GM13976 (cell line): Measurements from ENCODE around the gene C5orf63.

Source experiments
- DNase-seq: peaks from one replicate; pipeline ENCODE4 v3.0.0; 2012; ENCODE audit warnings: low spot score
- in situ Hi-C: fragments of 300-500 bp; cut with MboI; formaldehyde crosslinking; loops from one replicate; pipeline ENCODE4 v1.12.0; 2022; ENCODE audit warnings: low sequenced_read_pairs, mixed read lengths, inconsistent platforms; ENCODE audit not compliant: unreplicated experiment
- TF ChIP-seq, protein P1 (sequence below): IDR thresholded peaks from 2 replicates; pipeline ENCODE4 v1.5.1; 2012; ENCODE audit warnings: borderline replicate concordance, mild to moderate bottlenecking; ENCODE audit not compliant: insufficient read depth; ENCODE audit errors: extremely low read depth, missing control alignments, control extremely low read depth

C5orf63 gene

GRCh38 chr5:127076315-127077129 is 3.2 kb upstream of the C5orf63 start:
- in situ Hi-C loops: no loop called here
- no peak for DNase-seq
- TF ChIP-seq, protein P1, sequence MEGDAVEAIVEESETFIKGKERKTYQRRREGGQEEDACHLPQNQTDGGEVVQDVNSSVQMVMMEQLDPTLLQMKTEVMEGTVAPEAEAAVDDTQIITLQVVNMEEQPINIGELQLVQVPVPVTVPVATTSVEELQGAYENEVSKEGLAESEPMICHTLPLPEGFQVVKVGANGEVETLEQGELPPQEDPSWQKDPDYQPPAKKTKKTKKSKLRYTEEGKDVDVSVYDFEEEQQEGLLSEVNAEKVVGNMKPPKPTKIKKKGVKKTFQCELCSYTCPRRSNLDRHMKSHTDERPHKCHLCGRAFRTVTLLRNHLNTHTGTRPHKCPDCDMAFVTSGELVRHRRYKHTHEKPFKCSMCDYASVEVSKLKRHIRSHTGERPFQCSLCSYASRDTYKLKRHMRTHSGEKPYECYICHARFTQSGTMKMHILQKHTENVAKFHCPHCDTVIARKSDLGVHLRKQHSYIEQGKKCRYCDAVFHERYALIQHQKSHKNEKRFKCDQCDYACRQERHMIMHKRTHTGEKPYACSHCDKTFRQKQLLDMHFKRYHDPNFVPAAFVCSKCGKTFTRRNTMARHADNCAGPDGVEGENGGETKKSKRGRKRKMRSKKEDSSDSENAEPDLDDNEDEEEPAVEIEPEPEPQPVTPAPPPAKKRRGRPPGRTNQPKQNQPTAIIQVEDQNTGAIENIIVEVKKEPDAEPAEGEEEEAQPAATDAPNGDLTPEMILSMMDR: no peak

DNA sequence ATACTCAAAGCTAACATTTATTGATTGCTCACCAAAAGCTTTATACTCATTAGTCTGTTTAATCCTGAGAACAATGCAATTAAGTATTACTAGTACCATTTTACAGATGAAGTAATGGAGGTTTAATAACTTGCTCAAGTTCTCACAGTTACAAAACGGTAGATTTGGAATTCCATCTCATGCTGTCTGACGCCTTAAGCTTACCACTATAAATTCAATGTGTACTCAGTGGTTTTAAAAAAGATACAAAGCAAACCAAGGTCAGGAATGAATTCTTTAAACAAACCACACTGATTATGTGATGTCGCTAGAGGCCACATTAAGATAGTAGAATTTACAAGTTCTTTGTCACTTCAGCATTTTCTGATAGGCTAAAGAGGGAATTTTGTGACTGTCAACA is 1.2 kb upstream of the C5orf63 start:
- DNase-seq: no peak
- TF ChIP-seq, protein P1: no peak
- in situ Hi-C loops: no loop called here

GRCh38 chr5:127070243-127070642 is 3.1 kb downstream of the C5orf63 start:
- in situ Hi-C loops: no loop called here
- no peak for DNase-seq
- TF ChIP-seq, protein P1: no peak

GRCh38 chr5:127068493-127069214 is 4.6 kb downstream of the C5orf63 start:
- in situ Hi-C loops: no loop called here
- DNase-seq: no peak
- TF ChIP-seq, protein P1: no peak

DNA sequence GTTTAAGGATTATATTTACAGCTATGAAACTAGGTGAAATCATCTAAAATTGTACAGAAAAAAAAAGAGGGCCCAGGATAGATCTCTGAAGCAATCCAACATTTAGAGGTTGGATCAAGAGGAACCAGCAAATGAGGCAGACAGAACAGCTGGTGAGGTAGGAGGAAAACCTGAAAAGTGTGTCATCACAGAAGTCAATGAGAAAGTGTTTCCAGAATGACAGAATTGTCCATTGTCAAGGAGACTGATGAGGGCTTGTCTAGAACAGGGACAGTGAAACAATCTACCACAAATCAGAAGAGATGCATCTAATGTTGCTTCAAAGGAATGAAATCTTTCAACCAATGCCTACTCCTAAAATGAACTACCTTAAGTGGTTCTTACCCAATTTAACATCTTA is 6.6 kb downstream of the C5orf63 start:
- TF ChIP-seq, protein P1: no peak
- no peak for DNase-seq
- in situ Hi-C loops: no loop called here

DNA sequence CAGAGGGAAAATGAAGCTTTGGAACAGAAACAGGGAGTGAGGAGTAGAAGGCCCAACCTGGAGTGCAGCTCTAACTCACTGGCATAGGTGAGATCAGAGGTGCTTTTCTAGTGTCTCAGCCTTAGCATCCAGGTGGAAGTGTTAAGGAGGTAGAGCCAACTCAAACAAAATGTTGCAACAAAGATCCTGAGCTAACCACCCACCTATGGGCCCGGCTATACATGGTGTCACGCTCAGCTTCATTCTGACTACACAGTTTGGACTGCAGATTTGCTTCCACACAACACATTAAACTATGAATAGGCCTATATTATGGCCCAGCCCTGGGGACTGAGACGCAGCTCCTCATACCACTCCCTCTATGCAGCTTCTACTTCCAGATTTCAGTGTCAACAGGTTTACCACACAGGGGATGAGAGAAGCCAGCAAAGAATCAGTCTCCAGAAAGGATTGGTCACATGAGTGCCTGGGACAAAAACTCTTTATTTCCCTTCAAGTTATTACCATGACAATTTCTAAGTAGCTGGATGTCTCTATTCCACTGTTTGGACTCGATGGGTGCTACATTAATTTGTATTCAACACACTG is 9.0 kb downstream of the C5orf63 start:
- in situ Hi-C loops: no loop called here
- TF ChIP-seq, protein P1: no peak

More for the DNA sequence above, 9.0 kb downstream of the C5orf63 start:
- DNase-seq: no peak
